Testis (tissue), 2 donors: ENCODE data around the gene ENAH.

ENCODE experiments used
- CTCF ChIP-seq, 3 experiments: fragments of 450-650 bp in 2 of 3; fragments of 200-600 bp in 1 of 3; sonication (generic) in 1 of 3; IDR thresholded peaks; one replicate each; pipeline ENCODE4 v1.5.1; 2016 to 2019; ENCODE audit warnings: antibody characterized with exemption in 3 of 3, mild to moderate bottlenecking in 2 of 3, moderate library complexity in 1 of 3
- POLR2A ChIP-seq: fragments of 450-650 bp; IDR thresholded peaks from one replicate; pipeline ENCODE4 v1.6.1; 2017; ENCODE audit warnings: antibody characterized with exemption, mild to moderate bottlenecking, moderate library complexity

GRCh38 chr1:225466848-225467192 lies 186.1 kb downstream of the ENAH start:
- no peak for TF ChIP-seq CTCF (IDR thresholded peaks at IDR 0.05)
- TF ChIP-seq POLR2A: no peak
